GM19239 (cell line): ENCODE data around the gene E2F1.

ENCODE experiments used
- DNase-seq: peaks from one replicate; pipeline ENCODE4 v3.0.0; 2011; ENCODE audit warnings: low spot score; ENCODE audit not compliant: insufficient read length
- FAIRE-seq: peaks from 2 replicates; lab custom pipeline; 2011; peaks lifted over from hg19 to GRCh38; lab: Jason Lieb, UNC

Gene E2F1

DNA sequence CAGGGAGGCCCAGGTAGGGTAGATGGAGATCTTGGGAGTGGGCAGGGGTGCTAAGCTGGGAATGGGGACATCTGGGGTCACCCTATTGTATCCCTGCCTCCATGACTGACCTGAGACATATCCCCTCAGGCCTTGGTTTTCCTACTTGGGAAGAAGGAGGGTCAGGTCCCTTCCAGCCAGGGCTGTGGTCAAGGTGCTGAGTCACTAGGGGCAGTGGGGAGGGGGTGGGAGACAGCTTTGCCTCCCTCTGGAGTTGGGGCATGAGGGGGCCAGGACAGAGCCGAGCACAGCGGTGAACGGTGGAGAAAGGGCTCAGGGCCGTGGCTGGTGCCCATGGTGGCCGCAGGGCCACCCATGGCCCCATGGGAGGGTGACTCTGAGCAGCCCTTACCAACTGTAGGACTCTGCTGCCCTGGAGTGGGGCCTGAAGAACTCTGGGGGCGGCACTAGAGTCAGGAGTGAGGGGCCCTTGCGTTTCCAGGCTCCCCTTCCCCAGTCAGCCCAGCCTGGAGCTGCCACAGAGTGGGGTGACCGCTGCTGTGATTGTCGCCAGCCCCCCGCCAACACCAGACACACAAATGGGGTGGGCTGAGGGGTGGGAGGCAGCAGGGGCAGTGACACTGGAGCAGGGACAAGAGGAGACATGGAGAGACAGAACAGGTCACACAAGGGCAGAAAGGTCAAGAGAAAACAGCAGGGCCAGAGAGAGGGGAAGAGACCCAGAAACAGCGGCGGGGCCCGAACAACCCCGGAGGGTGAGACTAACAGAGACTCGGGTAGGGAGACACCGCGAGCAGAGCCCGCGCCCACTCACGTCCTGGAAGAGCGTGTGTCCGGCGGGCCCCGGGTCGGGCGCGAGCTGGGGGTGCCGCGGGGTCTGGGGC, 12.5 kb downstream of the E2F1 start:
- peak; percentile 63 for DNase-seq
- no peak for FAIRE-seq

DNA sequence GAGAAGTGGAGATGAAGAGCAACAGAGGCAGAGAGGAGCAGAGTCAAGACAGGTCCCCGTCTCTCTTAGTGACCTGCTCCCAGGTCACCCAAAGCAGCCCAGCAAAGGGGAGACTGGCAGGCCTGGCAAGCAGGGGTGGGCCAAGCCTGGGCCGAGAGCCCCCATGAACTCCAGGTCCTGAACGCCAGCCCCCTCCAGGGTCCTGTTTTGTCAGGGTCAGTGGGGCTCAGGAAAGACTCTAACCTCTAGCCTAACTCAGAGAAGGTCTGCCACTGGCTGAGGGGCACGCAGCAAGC, 13.1 kb downstream of the E2F1 start:
- no peak for DNase-seq
- no peak for FAIRE-seq

DNA sequence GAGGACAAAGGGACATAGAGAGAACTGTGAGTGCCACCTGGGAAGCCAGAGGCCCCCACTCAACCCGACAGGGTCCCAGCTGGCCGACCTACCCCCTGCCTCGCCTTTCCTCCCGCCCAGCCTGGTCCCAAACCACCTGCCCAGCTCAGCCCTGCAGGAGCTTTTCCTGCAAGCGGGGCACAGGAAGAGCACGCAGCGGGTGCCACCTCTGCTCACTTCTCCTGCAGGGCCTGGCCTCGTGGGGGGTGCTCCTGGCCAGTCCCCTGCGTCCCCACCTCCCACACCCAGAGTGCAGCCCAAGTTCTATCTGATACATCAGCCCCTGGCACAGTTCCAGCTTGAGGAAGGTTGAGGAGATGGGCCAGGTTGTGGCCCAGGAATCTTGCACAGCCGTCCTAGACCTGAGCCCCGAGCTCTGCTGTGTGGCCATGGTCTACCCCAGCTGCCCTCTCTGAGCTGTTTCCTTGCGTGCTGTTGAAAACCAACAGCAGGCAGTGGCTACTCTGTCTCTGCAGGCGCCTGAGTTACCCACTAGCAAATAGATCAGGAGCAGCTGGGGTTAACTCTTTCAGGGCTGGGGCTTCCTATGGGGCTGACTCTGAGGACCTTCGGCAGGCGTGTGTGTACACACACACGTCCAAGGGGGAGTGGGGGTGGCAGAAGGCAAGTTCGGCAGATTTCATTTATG, 13.6 kb downstream of the E2F1 start:
- no peak for FAIRE-seq
- no peak for DNase-seq

DNA sequence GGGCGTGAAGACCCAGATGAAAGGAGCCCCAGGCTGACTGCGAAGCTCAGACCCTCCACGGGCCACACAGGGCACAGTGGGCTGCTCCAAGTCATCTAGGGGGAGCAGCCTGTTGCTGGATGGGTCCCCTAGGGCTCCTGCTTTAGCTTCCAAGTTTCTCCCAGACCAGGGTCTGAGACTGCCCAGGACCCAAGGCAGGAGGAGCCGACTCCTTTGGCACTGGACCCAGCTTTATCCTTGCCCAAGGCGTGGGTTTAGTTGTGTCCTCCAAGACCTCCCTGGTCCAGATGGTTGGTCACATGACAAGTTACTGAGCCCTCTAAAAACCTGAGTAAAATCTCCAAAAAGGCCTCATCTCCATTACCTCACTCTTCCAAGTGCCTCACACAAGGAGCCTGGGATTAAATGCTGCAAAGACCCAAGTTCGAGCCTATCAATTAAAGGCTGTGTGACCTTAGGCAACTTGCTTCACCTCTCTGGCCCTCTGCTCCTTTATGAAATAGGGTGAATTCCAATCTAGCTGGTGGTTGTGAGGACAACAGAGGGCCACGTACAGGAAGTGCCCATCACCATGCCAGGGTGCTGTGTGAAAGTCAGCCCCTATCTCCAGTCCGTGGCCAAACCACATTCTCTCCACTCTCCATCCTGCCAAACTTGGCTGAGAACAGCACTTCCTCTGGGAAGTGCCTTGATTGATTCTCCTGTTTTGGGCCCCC, 14.5 kb downstream of the E2F1 start:
- no peak for FAIRE-seq
- no peak for DNase-seq

DNA sequence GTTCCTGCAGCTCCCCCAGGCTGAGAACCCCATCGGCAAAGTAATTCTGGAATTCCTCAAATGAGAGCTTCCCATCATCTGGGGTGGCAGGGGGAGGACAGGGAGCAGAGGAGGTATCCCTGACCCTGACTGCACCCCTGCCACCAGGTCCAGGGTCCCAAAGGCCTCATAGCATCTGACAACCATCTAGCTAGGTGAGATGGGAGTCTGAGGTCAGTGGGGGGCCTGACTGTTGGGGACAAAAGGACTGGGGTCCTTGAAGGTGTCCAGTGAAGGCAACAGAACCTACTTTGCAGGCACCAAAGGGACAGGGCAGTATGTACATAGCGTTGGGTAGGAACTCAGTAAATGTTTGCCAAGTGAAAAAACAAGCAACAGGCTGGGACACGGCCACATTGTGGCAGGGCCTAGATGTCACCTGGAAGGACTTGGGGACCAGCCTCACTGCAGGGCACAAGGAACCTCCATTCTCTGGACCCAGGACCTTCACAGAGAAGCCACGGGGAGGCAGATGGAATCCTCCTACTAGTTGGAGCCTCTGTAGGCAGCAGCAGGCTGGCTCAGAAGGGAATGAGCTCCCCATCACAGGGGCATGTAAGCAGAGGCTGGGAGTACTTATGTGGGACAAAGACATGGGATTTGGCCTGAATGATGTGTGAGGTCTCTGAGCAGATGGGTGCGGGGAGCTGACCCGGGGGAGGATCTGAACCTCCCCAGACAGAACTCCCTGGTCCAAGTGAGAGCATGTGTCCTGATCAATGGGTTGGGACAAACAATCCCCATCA, 15.3 kb downstream of the E2F1 start:
- FAIRE-seq (no peak), DNase-seq (no peak)

DNA sequence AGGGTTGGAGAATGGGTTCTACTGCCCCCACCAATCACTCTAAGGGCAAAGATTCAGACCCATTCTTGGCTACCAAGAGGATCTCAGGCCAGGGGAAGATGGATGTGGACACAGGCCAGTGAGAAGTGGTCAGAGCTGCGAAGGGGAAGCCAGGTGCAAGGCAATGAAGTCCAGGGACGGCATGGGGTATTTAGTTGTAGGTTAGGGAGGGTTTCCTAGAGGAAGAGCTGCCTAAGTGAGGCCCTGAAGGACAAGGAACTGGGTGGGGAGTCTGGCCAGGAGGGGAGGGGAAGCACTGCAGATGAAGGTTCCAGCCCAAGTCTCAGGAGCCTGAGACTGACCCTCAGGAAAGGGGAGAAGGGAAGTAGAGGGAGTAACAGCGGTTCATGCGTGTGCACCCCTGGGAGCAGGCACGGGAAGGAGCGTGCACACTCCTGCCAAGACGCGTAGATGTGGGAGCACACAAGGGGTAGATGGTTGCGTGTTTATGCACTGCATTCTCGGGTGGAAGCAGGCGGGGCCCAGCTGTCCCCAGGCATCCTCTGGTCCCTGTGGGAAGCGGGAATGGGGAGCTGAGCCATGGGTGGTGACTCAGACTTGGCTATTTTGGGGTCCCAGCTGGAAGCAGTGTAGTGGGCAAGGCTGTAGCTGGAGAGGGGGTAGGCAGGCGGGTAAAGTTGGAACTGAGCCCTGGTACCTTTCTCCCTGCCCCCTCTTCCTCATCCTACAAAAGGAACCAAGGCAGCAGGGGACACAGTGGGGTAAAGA, 16.1 kb downstream of the E2F1 start:
- FAIRE-seq (no peak), DNase-seq (no peak)

DNA sequence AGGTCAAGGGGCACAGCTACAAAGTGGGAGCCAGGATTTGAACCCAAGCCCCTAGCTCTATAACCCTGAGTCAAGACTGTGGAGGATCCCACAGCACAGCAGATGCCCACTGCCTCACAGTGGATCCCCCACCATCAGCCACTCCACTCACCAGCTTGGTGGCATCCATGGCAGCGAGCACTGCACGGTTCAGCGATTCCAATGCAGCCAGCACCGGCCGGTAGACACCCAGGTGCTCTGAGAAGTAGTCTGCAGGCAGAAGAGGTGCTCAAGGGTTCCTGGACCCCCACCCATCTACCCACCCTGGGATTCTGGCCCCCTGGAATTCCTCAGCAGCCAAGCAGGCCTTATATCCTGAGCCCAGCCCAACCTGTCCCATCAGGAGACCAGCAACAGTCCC, 17.0 kb downstream of the E2F1 start:
- FAIRE-seq (no peak), DNase-seq (no peak)

DNA sequence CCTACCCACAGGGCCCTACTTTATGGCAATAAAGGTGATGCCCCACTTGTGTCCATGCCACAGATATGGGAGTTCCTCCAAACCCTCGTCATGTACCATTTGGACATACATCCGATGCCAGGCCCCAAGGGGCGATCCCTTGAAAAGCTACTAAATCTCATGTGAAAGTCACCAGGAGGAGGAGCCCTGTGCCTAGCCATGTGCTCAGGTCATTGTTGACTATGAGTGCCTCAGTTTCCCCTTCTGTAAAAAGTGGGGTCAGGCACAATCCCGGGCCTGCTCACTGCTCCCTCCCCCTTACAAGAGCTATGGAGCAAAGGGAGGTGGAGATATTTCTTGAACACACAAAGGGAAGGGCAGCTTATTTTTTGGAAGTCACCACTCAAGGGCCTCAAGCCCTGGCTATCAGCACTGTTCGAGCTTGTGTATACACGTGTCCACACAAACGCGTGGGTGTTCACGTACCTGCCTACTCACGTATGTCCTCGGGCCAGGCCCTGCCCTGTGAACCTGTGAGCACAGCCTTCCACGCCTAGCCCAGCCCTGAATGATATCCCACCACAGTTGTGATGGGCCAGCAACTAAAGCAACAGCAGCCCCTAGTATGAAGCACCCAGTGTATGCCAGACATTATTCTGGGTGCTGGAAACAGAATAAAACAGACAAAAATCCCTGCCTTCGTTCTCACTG, 17.6 kb downstream of the E2F1 start:
- FAIRE-seq (no peak), DNase-seq (no peak)

DNA sequence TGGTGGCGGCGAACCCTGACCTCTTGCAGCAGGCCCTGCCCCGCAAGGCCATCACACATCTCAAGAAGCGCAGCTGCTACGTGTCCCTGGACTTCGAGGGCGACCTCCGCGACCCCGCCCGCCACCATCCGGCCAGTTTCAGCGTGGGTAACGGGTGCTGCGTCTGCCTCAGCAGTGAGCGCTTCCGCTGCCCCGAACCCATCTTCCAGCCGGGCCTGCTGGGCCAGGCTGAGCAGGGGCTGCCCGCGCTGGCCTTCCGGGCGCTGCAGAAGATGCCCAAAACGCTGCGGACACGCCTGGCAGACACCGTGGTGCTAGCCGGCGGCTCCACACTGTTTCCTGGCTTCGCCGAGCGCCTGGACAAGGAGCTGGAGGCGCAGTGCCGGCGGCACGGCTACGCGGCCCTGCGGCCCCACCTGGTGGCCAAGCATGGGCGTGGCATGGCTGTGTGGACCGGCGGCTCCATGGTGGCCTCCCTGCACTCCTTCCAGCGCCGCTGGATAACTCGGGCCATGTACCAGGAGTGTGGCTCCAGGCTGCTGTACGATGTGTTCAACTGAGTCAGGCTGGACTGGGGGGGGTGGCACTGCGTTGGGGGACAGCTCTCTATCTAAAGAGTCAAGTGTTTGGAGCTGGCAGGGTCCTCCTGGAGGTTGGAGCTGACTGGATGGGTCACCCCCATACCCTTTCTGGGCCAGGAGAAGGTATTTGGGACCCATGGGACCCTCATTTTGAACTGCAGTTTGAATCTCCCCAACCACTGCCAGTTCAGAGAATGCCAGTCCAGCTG, 18.3 kb downstream of the E2F1 start:
- peak; percentile 75 for FAIRE-seq
- DNase-seq = peak; percentile 83

DNA sequence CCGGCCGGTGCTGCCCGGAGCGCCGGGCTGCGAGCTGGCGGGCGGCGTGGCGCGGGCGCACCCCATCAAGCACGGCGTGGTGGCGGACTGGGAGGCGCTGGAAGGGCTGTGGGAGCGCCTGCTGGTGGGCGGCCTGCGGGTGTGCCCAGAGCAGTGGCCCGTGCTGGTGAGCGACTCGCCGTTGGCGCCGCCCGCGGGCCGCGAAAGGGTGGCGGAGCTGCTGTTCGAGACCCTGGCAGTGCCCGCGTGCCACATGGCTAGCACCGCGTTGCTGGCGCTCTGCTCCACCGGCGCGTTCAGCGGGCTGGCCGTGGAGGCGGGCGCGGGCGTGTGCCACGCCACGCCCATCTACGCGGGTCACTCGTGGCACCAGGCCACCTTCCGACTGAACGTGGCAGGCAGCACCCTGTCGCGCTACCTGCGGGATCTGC, 18.9 kb downstream of the E2F1 start:
- DNase-seq = no peak
- FAIRE-seq = no peak

DNA sequence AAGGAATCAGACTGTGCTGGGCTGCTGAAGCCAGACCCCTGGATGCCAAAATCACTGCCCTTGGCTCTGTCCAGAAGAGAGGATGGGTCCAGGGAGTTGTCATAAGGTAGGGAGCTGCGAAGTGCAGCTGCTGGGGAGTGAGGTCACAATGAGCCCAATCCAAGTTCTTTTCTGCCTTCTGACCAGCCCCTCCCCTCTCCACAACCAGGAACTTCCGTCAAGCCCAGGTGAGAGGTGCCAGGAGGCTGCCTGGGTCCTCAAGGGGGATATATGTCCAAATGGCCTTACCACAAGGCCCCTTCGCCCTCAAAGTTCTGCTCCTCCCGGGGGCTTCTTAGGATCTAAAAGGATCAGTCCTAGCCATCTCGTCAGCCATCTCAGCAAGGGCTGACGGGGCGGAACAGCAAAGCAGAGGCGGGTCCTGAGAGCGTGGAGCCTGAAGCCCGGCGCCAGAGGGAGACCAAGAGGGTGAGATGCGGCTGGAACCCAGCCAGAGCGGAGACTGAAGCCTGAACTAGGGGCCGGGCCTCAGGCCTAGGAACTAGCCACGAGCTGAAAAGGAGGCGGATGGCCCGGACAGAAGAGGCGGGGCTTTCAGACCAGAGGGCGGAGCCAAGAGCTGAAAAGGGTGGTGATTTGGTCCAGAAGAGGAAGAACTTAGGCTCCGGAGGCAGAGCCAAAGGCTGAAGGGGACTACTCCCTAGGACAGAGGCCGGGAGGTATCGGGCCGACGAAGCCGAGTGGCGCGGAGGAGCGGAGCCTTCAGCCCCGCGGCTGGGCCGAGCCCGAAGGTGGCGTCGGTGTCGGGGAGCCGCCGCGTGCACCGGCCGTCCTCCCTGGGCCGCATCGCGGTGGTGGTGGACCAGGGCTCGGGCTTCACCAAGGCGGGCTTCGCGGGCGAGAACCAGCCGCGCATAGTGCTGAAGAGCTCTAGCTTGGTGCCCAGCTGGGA, 19.6 kb downstream of the E2F1 start, which contains the start of gene ACTL10:
Gene ACTL10, plus strand, starts transcription at position 651 of the 952 bp plus-strand sequence. CDS start 555 bp downstream, outside the sequence.
- peak; percentile 95 for DNase-seq
- FAIRE-seq = peak; percentile 93

DNA sequence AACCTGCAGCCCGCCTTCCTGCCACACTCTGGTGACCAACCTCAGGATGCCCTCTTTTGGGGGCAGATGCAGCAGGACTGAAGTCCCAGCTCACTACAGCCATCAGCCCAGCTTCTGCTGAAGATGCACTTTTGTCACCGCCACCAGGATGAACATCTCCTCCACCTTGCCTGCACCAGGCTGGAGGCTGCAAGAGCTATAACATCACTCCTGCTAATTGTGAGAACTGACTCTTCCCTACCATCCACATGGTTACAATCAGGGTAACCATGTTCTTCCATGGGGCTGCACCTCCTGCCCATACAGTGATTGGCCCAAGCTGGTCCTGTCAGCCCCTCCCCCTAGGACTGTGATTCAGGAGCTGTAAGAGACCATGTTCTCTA, 21.4 kb downstream of the E2F1 start:
- DNase-seq (no peak), FAIRE-seq (no peak)

DNA sequence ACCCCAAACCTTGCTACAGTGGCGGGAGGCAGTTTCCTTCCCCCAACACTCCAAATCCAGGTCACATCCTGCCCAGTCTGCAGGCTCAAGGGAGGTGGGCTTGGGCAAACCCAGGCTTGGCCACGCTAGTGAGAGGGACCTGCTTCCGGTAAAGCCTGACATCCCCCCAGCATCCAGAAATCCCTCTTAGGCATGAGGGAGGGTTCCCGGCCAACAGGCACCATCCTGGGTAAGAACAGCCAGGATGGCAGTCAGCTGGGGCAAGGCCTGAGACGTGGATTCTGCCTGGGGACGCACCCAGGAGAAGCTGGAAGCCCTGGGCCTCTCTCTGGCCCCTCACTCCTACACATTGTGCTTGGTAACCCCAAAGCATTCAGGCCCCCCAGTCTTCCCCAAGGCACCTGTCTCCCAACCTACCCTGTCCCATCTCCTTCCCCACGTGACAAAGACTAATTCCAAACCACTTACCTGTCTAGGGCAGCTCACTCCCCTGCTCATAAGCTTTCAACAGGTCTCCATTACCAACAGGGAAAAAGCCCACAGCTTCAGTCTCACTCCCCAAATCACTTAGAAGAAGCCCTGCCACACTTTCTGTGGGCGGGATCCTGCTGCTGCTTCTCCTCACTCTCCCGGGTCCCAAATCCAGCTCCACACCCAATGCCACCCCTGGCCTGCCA, 22.0 kb downstream of the E2F1 start:
- DNase-seq = no peak

DNA sequence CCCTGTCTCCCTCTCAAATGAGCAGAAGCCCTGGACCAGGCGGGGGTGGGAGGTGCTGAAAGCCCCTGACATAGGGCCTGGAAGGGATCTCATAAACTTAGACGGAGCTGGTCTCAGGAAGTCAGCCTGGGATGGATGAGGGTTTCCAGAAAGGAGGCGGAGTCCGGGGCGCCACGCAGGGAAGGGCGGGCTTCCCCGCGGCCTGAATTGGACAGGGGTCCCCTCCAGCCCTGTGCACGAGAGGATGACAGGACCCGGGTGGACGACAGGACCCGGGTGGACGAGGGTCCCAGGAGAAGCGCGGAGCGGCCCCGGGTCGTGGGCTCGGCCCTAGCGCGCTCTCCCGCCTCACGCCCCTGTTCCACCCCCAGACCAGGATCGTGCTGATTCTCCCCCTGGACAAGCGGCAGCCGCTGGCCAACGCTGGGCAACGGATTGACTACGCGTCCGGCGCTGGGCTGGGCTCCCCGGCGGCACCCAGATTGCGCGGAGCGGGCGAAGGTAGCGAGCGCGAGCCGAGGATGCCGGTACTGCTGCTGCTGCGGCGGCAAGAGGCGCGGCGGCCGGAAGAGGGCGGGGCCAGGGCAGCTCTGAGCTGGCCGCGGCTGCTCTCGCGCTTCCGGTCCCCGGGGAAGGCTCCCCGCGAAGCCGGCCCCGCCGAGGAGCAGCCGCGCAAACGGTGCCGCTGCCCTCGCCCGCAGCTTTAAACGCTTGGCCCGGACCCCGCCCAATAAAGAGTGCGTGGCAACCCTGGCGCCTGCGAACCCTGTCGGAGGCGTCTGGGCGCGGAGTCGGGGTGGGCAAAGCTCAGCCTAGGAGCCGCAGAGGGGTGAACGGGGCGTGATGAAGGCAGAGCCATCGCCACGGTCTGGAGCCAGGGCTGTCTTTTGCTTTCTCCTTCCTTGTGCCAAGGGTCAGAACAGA, 22.8 kb downstream of the E2F1 start:
- DNase-seq (peak; percentile 86), FAIRE-seq (peak; percentile 51)

More for the DNA sequence above, 22.0 kb downstream of the E2F1 start:
- no peak for FAIRE-seq

DNA sequence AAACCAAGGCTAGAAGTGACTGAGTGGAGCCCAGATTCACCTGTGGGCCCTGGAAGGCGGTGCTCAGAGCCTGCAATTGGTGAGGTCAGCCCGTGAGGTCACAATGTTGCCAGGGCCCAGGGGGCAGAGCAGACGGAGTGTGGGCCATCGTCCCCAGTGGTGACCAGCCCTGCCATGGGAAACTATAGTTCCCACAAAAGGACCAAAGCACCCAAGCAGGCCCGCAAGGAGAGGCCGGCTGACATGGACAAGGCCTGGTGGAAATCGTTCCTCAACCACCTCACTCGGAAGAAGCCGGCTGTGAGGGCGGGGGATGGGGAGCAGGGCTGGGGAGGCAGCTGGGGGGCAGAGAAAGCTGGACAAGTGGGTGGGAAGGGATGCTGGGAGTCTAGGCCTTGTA, 24.0 kb downstream of the E2F1 start, which contains the start of gene C20orf144:
Gene C20orf144, plus strand, starts transcription at position 156 of the 400 bp plus-strand sequence. Its CDS starts 19 bp downstream, at position 175.
- DNase-seq = no peak
- FAIRE-seq = no peak
